Measurements from ENCODE around the gene OPTN. TPM values are rescaled to one million over a fixed set of nuclear protein-coding genes. Genes with fewer than 3 reads are reported as not detected.
A peak's percentile ranks its signal among the peaks of the same experiment; 100 is the strongest.
"Not testable (repeated sequence)": the region's sequence is repeated elsewhere in the genome, so short reads cannot be mapped to it uniquely, and the experiment has no call there.

Gene OPTN
- total RNA-seq, result 10 to 100 TPM; 32.0 to 33.0 TPM

DNA sequence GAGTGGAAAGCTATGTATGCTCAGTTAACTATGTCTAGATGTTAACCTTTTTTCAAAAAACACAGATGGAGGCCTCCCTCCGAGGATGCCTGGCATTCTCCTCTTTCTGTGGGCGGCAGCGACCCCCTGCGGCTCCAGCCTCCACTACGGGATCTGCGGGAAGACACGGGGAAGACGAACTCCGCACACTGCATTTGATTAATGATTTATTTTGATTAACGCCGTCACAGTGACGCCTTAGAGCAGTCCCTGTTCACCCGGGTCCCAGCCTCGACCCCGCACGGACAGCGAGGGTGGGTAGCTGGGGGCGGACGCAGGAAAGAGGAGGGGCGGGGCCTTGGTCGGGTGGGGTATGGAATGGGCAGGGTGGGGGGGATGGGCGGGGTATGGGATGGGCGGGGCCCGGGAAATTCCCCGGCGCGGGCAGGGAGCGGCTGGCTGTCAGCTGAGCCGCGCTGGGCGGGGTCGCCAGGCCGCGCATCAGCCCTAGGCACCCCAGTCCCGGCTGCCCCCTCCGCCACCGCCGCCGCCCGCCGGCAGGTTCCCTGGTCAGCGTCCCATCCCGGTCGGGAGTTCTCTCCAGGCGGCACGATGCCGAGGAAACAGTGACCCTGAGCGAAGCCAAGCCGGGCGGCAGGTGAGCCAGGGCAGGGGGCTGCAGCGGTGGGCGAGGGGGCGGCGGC is at the start of gene OPTN:
TSS of gene OPTN (plus strand) at position 498 of the 683 bp plus-strand sequence. CDS start 8,960 bp downstream, outside the sequence.
- TF ChIP-seq, protein P1, sequence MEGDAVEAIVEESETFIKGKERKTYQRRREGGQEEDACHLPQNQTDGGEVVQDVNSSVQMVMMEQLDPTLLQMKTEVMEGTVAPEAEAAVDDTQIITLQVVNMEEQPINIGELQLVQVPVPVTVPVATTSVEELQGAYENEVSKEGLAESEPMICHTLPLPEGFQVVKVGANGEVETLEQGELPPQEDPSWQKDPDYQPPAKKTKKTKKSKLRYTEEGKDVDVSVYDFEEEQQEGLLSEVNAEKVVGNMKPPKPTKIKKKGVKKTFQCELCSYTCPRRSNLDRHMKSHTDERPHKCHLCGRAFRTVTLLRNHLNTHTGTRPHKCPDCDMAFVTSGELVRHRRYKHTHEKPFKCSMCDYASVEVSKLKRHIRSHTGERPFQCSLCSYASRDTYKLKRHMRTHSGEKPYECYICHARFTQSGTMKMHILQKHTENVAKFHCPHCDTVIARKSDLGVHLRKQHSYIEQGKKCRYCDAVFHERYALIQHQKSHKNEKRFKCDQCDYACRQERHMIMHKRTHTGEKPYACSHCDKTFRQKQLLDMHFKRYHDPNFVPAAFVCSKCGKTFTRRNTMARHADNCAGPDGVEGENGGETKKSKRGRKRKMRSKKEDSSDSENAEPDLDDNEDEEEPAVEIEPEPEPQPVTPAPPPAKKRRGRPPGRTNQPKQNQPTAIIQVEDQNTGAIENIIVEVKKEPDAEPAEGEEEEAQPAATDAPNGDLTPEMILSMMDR (IDR thresholded peaks at IDR 0.05), result peak; percentile 26
- intact Hi-C loops (cut with micrococcal nuclease), result no loop called here
- ChIA-PET CTCF (interaction anchor here (0.7 to 1.9 kb wide), 14 partner anchors 9 to 389 kb away, joined by 3 to 20 read pairs (median 3); partner anchors contain the start of gene PHYH), POLR2A (interaction anchor here (0.8 to 0.9 kb wide), 2 partner anchors 62 to 388 kb away, joined by 3 to 4 read pairs; no protein-coding TSS in a partner anchor)
- H3K27me3 Mint-ChIP-seq, result no peaks in the 10 kb centered on the region
- H3K27ac Mint-ChIP-seq, result peak within 1 kb of the TSS; percentile 79
- peak within 1 kb of the TSS; percentile 78 for H3K4me3 Mint-ChIP-seq
- ATAC-seq (peak; percentile 81), DNase-seq (peak; percentile 79)
- H3K4me1 Mint-ChIP-seq (ENCODE audit: low read depth), result peaks cover 31% of the 10 kb centered on the region
- H3K36me3 Mint-ChIP-seq (ENCODE audit: low read depth), result peaks cover 7% of the 10 kb centered on the region
- H3K9me3 Mint-ChIP-seq, result no peaks in the 10 kb centered on the region

DNA sequence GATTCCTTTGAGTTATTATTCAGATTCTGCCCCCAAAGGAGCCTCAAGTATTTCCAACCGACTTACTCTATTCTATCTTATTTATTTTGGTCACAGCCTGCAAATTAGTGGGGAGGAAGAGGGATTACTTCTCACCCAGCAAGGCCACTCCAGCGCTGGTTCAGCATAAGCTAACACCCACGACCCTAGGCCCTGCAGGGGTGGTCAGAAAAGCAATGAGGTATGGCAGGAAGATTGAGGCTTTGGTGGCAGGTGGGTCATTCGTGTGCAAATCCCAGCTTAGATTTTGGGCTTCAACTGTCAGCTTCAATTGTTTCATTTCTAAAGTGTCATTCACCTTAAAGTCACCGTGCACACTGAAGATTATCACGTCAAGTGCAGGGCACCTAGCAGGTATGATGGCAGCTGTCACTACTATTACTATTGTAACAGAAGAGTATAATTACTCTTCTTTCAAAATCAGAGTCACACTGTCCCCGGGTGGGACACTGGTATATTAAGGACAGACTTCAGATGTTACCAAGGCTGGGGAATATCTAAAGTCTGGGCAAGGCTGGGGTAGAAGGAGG is 48.8 kb upstream of the OPTN start:
- Mint-ChIP-seq H3K4me1 (ENCODE audit: low read depth) (no peaks in the 10 kb centered on the region), H3K27ac (no peak overlapping the region), H3K27me3 (peaks cover 5% of the 10 kb centered on the region), H3K36me3 (ENCODE audit: low read depth) (no peaks in the 10 kb centered on the region), H3K4me3 (no peak overlapping the region), H3K9me3 (no peaks in the 10 kb centered on the region)
- DNase-seq (no peak), ATAC-seq (no peak)
- CTCF ChIA-PET, result interaction anchor here (1.3 kb wide), 1 partner anchor 12 kb away, joined by 3 read pairs; no protein-coding TSS in a partner anchor
- POLR2A ChIA-PET, result interaction anchor here (0.7 kb wide), 1 partner anchor 53 kb away, joined by 4 read pairs; no protein-coding TSS in a partner anchor
- intact Hi-C loops (cut with micrococcal nuclease), result no loop called here
- TF ChIP-seq, protein P1 (IDR thresholded peaks at IDR 0.05), result no peak

DNA sequence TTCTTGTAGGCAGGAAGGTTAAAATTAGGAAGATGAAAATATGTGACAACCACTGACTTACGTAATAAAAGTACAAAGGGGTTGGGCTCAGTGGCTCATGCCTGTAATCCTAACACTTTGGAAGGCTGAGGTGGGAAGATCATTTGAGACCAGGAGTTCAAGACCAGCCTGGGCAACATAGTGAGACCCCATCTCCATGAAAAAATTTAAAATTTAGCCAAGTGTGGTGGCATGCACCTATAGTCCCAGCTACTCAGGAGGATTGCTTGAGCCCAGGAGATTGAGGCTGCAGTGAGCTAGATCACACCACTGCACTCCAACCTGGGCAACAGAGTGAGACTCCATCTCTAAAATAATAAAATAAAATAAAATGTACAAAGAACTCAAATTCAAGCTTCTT is 46.8 kb upstream of the OPTN start:
- H3K4me3 Mint-ChIP-seq; CTCF ChIA-PET; H3K36me3 Mint-ChIP-seq (ENCODE audit: low read depth); H3K9me3 Mint-ChIP-seq; H3K4me1 Mint-ChIP-seq (ENCODE audit: low read depth); POLR2A ChIA-PET; H3K27me3 Mint-ChIP-seq; DNase-seq; intact Hi-C loops (cut with micrococcal nuclease); ATAC-seq; H3K27ac Mint-ChIP-seq: not testable (repeated sequence)

DNA sequence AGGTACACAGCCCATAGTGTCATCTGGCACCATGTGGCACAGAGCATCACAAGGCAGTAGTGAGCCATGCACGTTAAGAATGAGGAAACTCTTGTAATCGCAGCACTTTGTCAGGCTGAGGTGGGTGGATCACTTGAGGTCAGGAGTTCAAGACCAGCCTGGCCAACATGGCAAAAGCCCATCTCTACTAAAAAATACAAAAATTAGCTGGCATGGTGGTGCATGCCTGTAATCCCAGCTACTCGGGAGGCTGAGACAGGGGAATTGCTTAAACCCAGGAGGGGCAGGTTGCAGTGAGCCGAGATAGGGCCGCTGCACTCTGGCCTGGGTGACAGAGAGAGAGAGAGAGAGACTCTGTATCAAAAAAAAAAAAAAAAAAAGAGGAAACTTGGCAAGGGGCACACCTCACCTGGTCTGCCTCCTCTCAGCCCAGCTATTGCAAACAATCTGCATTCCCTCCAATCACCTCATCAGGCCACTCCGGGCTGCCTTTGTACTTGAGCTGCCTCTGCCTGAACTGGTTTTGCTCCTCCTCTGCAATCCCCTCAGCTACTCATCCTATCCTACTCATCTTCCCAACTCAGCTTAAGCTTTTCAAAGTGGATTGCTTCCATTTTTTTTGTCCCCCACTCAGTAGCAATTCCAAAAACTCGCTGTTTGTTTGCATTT is 46.0 kb upstream of the OPTN start:
- Mint-ChIP-seq H3K4me1 (ENCODE audit: low read depth) (no peaks in the 10 kb centered on the region), H3K36me3 (ENCODE audit: low read depth) (no peaks in the 10 kb centered on the region), H3K9me3 (no peaks in the 10 kb centered on the region), H3K4me3 (no peak overlapping the region), H3K27me3 (peaks cover 5% of the 10 kb centered on the region), H3K27ac (no peak overlapping the region)
- no peak for ATAC-seq
- CTCF ChIA-PET, result no interaction called here
- DNase-seq, result no peak
- intact Hi-C loops (cut with micrococcal nuclease), result no loop called here
- TF ChIP-seq, protein P1 (IDR thresholded peaks at IDR 0.05), result no peak
- POLR2A ChIA-PET, result no interaction called here

DNA sequence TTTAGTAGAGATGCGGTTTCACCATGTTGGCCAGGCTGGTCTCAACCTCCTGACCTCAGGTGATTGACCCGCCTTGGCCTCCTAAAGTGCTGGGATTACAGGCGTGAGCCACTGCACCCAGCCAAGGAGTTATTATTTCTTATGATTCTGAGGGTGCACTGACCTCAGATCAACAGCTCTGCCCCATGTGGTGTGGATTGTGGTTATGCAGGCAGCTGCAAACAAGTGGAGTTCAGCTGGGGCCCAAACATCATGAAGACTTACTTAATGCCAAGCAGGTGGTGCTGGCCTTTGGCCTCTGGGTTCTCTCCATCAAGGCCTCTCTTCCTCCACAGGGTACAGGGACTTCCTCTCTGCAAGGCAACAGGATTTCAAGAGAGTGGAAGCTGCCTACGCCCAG is 45.1 kb upstream of the OPTN start:
- POLR2A ChIA-PET, result no interaction called here
- intact Hi-C loops (cut with micrococcal nuclease), result no loop called here

More for the DNA sequence above, 45.1 kb upstream of the OPTN start:
- H3K36me3 Mint-ChIP-seq (ENCODE audit: low read depth), result no peaks in the 10 kb centered on the region
- ATAC-seq, result no peak
- TF ChIP-seq, protein P1 (IDR thresholded peaks at IDR 0.05), result no peak
- H3K27me3 Mint-ChIP-seq, result peaks cover 9% of the 10 kb centered on the region
- no peak overlapping the region for H3K4me3 Mint-ChIP-seq
- no peak overlapping the region for H3K27ac Mint-ChIP-seq
- no peaks in the 10 kb centered on the region for H3K9me3 Mint-ChIP-seq
- DNase-seq, result no peak
- H3K4me1 Mint-ChIP-seq (ENCODE audit: low read depth), result no peaks in the 10 kb centered on the region
- CTCF ChIA-PET, result interaction anchor here (1.0 kb wide), 1 partner anchor 107 kb away, joined by 4 read pairs; the partner anchor contains the start of gene MCM10
